Activated CD8-positive, alpha-beta T cell treated with anti-CD3 and anti-CD28 coated beads for 36 hours (primary cell): ENCODE measurements around the gene CAB39L. TPM values are rescaled to one million over a fixed set of nuclear protein-coding genes. Genes with fewer than 3 reads are reported as not detected.

ENCODE experiments used
- ATAC-seq: fragments of 200-7000 bp; cut with Tn5 transposase; one replicate; pipeline ENCODE4 v1.10.0; 2021; ENCODE audit warnings: mild to moderate bottlenecking, moderate library complexity
- CTCF ChIA-PET: fragments of 350-600 bp; sonication (Branson Sonifier 250); formaldehyde crosslinking; loops from one replicate; lab custom pipeline; 2021; ENCODE audit warnings: antibody characterized with exemption; lab: Charles Lee
- POLR2A ChIA-PET: fragments of 350-600 bp; sonication (Branson Sonifier 250); formaldehyde crosslinking; loops from one replicate; lab custom pipeline; 2021; ENCODE audit warnings: antibody characterized with exemption; lab: Charles Lee
- DNase-seq: peaks from one replicate; pipeline ENCODE4 v3.0.0-alpha.2; 2020
- H3K27ac Mint-ChIP-seq: one replicate; pipeline ENCODE4 v1.8.0; 2021; ENCODE audit warnings: mild to moderate bottlenecking, mixed read lengths
- H3K27me3 Mint-ChIP-seq: one replicate; pipeline ENCODE4 v1.8.0; 2021; ENCODE audit warnings: mixed read lengths
- H3K36me3 Mint-ChIP-seq: one replicate; pipeline ENCODE4 v1.8.0; 2021; ENCODE audit warnings: low read depth, mixed read lengths
- H3K4me1 Mint-ChIP-seq: one replicate; pipeline ENCODE4 v1.8.0; 2021; ENCODE audit warnings: low read depth, mixed read lengths
- H3K4me3 Mint-ChIP-seq: one replicate; pipeline ENCODE4 v1.8.0; 2021; ENCODE audit warnings: mild to moderate bottlenecking, moderate library complexity, mixed read lengths
- H3K9me3 Mint-ChIP-seq: one replicate; pipeline ENCODE4 v1.8.0; 2021; ENCODE audit warnings: mixed read lengths
- CTCF ChIP-seq: fragments of 200-600 bp; IDR thresholded peaks from one replicate; pipeline ENCODE4 v1.8.0; 2022; ENCODE audit warnings: antibody characterized with exemption, mild to moderate bottlenecking
- intact Hi-C: fragments of 100-400 bp; cut with micrococcal nuclease; formaldehyde crosslinking; loops from one replicate; pipeline ENCODE4 v1.10.0; 2022
- total RNA-seq, 2 experiments: library from RNA; stranded (reverse); gene quantifications; one replicate each; pipeline ENCODE4 v1.2.3, GENCODE V29; 2021

CAB39L gene
- total RNA-seq, 2 experiments from 2014 or later = 2.6 to 3.1 TPM

DNA sequence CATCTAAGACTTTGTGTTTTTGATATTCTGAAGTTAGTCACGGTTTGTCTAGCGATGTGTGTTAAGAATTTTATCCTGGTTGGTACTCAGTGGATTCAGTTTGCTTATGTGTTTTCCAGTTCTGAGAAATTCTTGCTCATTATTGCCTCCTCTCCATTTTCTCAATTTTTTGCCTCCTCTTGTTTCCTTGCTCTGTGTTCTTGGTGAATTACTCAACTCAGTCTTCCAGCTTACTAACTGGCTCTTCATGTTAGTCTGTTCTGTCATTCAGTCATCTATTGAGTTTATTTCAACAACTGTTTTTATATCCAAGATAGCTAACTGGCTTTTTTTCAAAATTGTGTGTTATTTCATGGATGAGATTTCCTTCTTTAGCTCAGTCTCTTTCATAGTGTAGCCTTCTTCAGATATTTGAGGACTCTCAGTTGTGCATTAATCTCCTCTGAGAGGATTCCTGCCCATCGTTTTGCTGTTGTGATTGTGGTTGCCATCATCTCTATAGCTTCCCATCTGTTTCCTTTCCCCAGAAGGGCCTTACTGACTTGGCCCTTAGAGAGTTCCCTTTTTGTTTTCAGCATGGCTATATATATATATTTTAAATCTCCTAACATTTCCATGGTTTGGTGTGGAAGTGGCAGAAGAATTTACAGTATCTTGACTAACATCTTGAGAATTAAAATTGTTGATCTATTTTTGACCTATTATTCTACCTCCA lies 6.4 kb upstream of the CAB39L start:
- intact Hi-C loops = no loop called here
- peaks cover 60% of the 10 kb centered on the region for H3K4me1 Mint-ChIP-seq
- H3K36me3 Mint-ChIP-seq = peaks cover 26% of the 10 kb centered on the region
- H3K27ac Mint-ChIP-seq = peak overlapping the region; percentile 25
- no peaks in the 10 kb centered on the region for H3K27me3 Mint-ChIP-seq
- ChIA-PET CTCF (no interaction called here), POLR2A (interaction anchor here (1.3 kb wide), 1 partner anchor 45 kb away, joined by 6 read pairs; the partner anchor contains the start of gene PHF11)
- peak; percentile 19 for ATAC-seq
- H3K9me3 Mint-ChIP-seq = no peaks in the 10 kb centered on the region
- H3K4me3 Mint-ChIP-seq = no peak overlapping the region
- no peak for TF ChIP-seq CTCF
- DNase-seq = no peak

- H3K9me3 Mint-ChIP-seq = no peaks in the 10 kb centered on the region
- DNase-seq = no peak
- peaks cover 24% of the 10 kb centered on the region for H3K36me3 Mint-ChIP-seq
- intact Hi-C loops = no loop called here
- peaks cover 49% of the 10 kb centered on the region for H3K4me1 Mint-ChIP-seq
- peak overlapping the region; percentile 7 for H3K27ac Mint-ChIP-seq
- H3K4me3 Mint-ChIP-seq = no peak overlapping the region
- ChIA-PET CTCF (no interaction called here), POLR2A (no interaction called here)
- no peak for ATAC-seq
- no peak for TF ChIP-seq CTCF
- no peaks in the 10 kb centered on the region for H3K27me3 Mint-ChIP-seq
Measured at GRCh38 chr13:49448753-49449152, 4.9 kb upstream of the CAB39L start.

- POLR2A ChIA-PET = interaction anchor here (0.6 to 3.8 kb wide), 6 partner anchors 15 to 222 kb away, joined by 3 to 47 read pairs (median 3); partner anchors contain the start of genes PHF11 and RCBTB1
Measured at GRCh38 chr13:49446473-49446872, 2.6 kb upstream of the CAB39L start.

DNA sequence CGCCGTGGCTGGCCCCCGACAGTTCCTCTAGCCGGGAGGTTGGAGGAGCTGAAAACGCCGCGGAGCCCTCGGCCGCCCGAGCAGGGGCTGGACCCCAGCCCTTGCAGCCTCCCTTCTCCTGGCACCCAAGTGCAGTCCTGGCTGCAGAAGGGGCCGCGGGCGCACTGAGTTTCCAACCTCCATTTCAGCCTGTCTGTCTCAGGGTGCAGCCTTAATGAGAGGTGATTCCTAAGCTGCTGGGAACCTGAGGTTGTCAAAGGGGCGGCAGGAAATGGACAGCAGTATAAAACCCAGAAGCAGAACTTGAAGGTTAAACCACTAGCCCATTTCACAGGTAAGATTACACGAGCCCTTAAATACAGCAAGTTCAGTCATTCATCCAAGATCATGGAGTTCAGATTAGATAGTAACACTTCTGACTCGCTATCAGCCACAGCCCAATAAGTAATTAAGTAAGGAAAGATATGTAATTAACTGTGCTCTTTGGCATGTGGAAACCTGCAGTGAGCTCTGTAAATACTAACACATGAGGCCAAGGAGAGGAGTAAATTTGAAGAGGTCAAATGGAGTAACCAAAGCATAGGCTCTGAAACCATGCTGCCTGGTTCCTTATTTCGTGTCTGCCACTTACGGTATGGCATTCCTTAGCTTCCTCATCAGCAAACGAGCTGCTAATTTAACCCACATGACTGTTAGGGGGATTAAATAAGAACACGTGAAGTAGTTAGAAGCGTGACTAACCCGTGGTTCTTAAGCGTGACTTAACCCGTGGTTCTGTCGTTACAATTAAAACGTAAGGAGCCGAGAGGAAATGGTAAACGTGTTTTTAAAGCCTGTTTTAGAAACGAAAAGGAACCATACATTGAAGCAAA lies 896 bp upstream of the CAB39L start:
- Mint-ChIP-seq H3K4me3 (peak overlapping the region; percentile 89), H3K27me3 (no peaks in the 10 kb centered on the region), H3K27ac (peak overlapping the region; percentile 95), H3K36me3 (peaks cover 14% of the 10 kb centered on the region), H3K4me1 (peaks cover 48% of the 10 kb centered on the region), H3K9me3 (no peaks in the 10 kb centered on the region)
- DNase-seq = peak; percentile 63
- intact Hi-C loops = no loop called here
- CTCF ChIA-PET = interaction anchor here (0.9 to 2.2 kb wide), 7 partner anchors 15 to 348 kb away, joined by 3 to 8 read pairs (median 3); partner anchors contain the start of genes KPNA3 and PHF11
- TF ChIP-seq CTCF = no peak
- peak; percentile 14 for ATAC-seq
- POLR2A ChIA-PET = interaction anchor here (0.8 to 3.8 kb wide), 9 partner anchors 9 to 348 kb away, joined by 3 to 47 read pairs (median 3); partner anchors contain the start of genes KPNA3 and PHF11

More at GRCh38 chr13:49446473-49446872, 2.6 kb upstream of the CAB39L start:
- no peak for DNase-seq
- Mint-ChIP-seq H3K36me3 (peaks cover 21% of the 10 kb centered on the region), H3K4me1 (peaks cover 56% of the 10 kb centered on the region), H3K9me3 (no peaks in the 10 kb centered on the region), H3K4me3 (peak overlapping the region; percentile 89), H3K27ac (peak overlapping the region; percentile 87), H3K27me3 (no peaks in the 10 kb centered on the region)
- CTCF ChIA-PET = no interaction called here
- no peak for ATAC-seq
- intact Hi-C loops = no loop called here
- TF ChIP-seq CTCF = no peak
